Natural killer cell treated with Interleukin-12 subunit alpha and Interleukin-12 subunit beta and Interleukin-15 and Interleukin-18, amount 100 ng/mL, for 72 hours (primary cell): ENCODE data around the gene RPL10A. TPM values are rescaled to one million over a fixed set of nuclear protein-coding genes. Genes with fewer than 3 reads are reported as not detected.
A peak's percentile ranks its signal among the peaks of the same experiment; 100 is the strongest.
"Not testable (repeated sequence)": the region's sequence is repeated elsewhere in the genome, so short reads cannot be mapped to it uniquely, and the experiment has no call there.

Source experiments
- ATAC-seq, 2 donors: fragments of 150-1000 bp; cut with Tn5 transposase in 1 of 2; sonication (Bioruptor Pico), chemical (Tn5 transposase) in 1 of 2; 2 replicates each; pipeline ENCODE4 v1.10.0; 2021
- DNase-seq: peaks from one replicate; pipeline ENCODE4 v3.0.0; 2022; ENCODE audit warnings: low spot score
- H3K27ac Mint-ChIP-seq, 2 donors: 1 replicate in 1 of 2; 2 replicates in 1 of 2; pipeline ENCODE4 v1.8.0; 2022; ENCODE audit warnings: mixed read lengths in 2 of 2, mild to moderate bottlenecking in 1 of 2, moderate library complexity in 1 of 2
- H3K27me3 Mint-ChIP-seq, 2 donors: 1 replicate in 1 of 2; 2 replicates in 1 of 2; pipeline ENCODE4 v1.8.0; 2022; ENCODE audit warnings: mixed read lengths in 2 of 2
- H3K36me3 Mint-ChIP-seq: one replicate; pipeline ENCODE4 v1.8.0; 2022; ENCODE audit warnings: mixed read lengths
- H3K4me1 Mint-ChIP-seq, 2 donors: 1 replicate in 1 of 2; 2 replicates in 1 of 2; pipeline ENCODE4 v1.8.0; 2022; ENCODE audit warnings: low read depth in 2 of 2, mixed read lengths in 2 of 2, mild to moderate bottlenecking in 1 of 2
- H3K4me3 Mint-ChIP-seq: one replicate; pipeline ENCODE4 v1.8.0; 2022; ENCODE audit warnings: mixed read lengths
- H3K9me3 Mint-ChIP-seq: 2 replicates; pipeline ENCODE4 v1.8.0; 2022; ENCODE audit warnings: mixed read lengths
- total RNA-seq, 2 donors: library from RNA; stranded (reverse); gene quantifications; one replicate each; pipeline ENCODE4 v1.2.3, GENCODE V29; 2022

RPL10A gene
- total RNA-seq, 2 donors from 2014 or later, result 874 to 1,110 TPM

DNA sequence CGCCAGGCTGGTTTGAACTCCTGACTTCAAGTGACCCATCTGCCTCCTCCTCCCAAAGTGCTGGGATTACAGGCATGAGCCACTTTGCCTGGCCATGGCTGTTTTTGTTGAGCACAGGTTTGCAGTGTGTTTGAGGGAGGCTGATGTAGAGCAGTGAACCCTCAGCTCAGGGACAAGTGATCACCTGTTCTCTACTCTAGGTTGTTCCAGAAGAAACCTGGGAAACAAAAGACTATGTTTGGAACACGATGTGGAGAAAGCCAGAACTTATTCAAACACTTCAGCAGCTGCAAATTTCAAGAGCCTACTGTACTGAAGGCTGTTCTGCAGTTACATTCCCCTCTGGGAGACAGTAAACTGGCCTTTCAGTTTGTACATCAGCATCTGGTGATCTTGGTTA is 39.8 kb downstream of the RPL10A start:
- Mint-ChIP-seq H3K27ac (no peak overlapping the region), H3K4me1 (no peaks in the 10 kb centered on the region), H3K9me3 (no peaks in the 10 kb centered on the region), H3K36me3 (no peaks in the 10 kb centered on the region), H3K27me3 (peaks cover 15 to 20% of the 10 kb centered on the region in 2 donors), H3K4me3 (no peak overlapping the region)
- no peak for DNase-seq
- no peak for ATAC-seq

GRCh38 chr6:35508542-35508941 is 40.3 kb downstream of the RPL10A start:
- no peak for ATAC-seq
- no peak overlapping the region for H3K27ac Mint-ChIP-seq

GRCh38 chr6:35510916-35511561 is 42.8 kb downstream of the RPL10A start:
- Mint-ChIP-seq H3K27ac (no peak overlapping the region), H3K9me3 (no peaks in the 10 kb centered on the region), H3K4me3 (no peak overlapping the region), H3K27me3 (peaks cover 15 to 23% of the 10 kb centered on the region in 2 donors), H3K4me1 (no peaks in the 10 kb centered on the region), H3K36me3 (no peaks in the 10 kb centered on the region)
- DNase-seq (no peak), ATAC-seq (no peak)

More at GRCh38 chr6:35508542-35508941, 40.3 kb downstream of the RPL10A start:
- Mint-ChIP-seq H3K9me3 (no peaks in the 10 kb centered on the region), H3K27me3 (peaks cover 15 to 20% of the 10 kb centered on the region in 2 donors), H3K36me3 (no peaks in the 10 kb centered on the region), H3K4me3 (no peak overlapping the region), H3K4me1 (no peaks in the 10 kb centered on the region)
- no peak for DNase-seq

GRCh38 chr6:35511562-35511941 is 43.4 kb downstream of the RPL10A start:
- no peak overlapping the region for H3K4me3 Mint-ChIP-seq
- ATAC-seq, result no peak

GRCh38 chr6:35512006-35512405 is 43.8 kb downstream of the RPL10A start:
- Mint-ChIP-seq H3K36me3 (no peaks in the 10 kb centered on the region), H3K4me1 (peaks cover 0 to 2% of the 10 kb centered on the region in 2 donors), H3K4me3 (no peak overlapping the region), H3K27me3 (peaks cover 8 to 21% of the 10 kb centered on the region in 2 donors), H3K9me3 (no peaks in the 10 kb centered on the region), H3K27ac (no peak overlapping the region)
- DNase-seq (no peak), ATAC-seq (no peak)

More at GRCh38 chr6:35511562-35511941, 43.4 kb downstream of the RPL10A start:
- Mint-ChIP-seq H3K4me1 (peaks cover 0 to under 1% of the 10 kb centered on the region in 2 donors), H3K36me3 (no peaks in the 10 kb centered on the region), H3K27ac (no peak overlapping the region), H3K9me3 (no peaks in the 10 kb centered on the region), H3K27me3 (peaks cover 10 to 21% of the 10 kb centered on the region in 2 donors)
- no peak for DNase-seq

- Mint-ChIP-seq H3K27ac (no peak within 1 kb of the TSS), H3K4me3 (no peak within 1 kb of the TSS)
- ATAC-seq, result no peak
Measured at GRCh38 chr6:35512740-35513139, 44.5 kb downstream of the RPL10A start, which contains the start of gene TULP1. TULP1 (minus strand) TSS chr6:35512896; CDS start chr6:35512858, 38 bp downstream.

GRCh38 chr6:35514587-35514986 is 46.4 kb downstream of the RPL10A start:
- H3K27me3 Mint-ChIP-seq, result peaks cover 8 to 18% of the 10 kb centered on the region in 2 donors
- no peak overlapping the region for H3K27ac Mint-ChIP-seq
- no peak overlapping the region for H3K4me3 Mint-ChIP-seq
- ATAC-seq (no peak), DNase-seq (no peak)
- H3K36me3 Mint-ChIP-seq, result no peaks in the 10 kb centered on the region
- no peaks in the 10 kb centered on the region for H3K9me3 Mint-ChIP-seq
- H3K4me1 Mint-ChIP-seq, result peaks cover 0 to 2% of the 10 kb centered on the region in 2 donors

More at GRCh38 chr6:35512740-35513139, 44.5 kb downstream of the RPL10A start, which contains the start of gene TULP1:
- no peaks in the 10 kb centered on the region for H3K36me3 Mint-ChIP-seq
- no peaks in the 10 kb centered on the region for H3K9me3 Mint-ChIP-seq
- peaks cover 0 to 2% of the 10 kb centered on the region in 2 donors for H3K4me1 Mint-ChIP-seq
- H3K27me3 Mint-ChIP-seq, result peaks cover 8 to 21% of the 10 kb centered on the region in 2 donors
- peak; percentile 10 for DNase-seq

DNA sequence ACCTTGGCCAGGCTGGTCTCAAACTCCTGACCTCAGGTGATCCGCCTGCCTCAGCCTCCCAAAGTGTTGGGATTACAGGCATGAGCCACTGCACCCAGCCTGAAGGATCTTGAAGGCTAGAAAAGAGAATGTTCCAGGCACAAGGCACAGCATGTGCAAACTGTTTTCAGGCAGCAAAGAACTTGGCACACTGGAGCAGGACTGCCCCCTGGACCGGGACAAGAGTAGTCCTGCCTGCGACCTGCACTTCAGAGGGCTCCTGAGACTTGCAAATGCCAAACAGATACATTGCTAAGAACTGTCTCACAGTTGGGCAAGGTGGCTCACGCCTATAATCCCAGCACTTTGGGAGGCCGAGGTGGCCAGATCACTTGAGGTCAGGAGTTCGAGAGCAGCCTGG is 47.7 kb downstream of the RPL10A start:
- not testable (repeated sequence) for H3K27ac Mint-ChIP-seq, H3K9me3 Mint-ChIP-seq

DNA sequence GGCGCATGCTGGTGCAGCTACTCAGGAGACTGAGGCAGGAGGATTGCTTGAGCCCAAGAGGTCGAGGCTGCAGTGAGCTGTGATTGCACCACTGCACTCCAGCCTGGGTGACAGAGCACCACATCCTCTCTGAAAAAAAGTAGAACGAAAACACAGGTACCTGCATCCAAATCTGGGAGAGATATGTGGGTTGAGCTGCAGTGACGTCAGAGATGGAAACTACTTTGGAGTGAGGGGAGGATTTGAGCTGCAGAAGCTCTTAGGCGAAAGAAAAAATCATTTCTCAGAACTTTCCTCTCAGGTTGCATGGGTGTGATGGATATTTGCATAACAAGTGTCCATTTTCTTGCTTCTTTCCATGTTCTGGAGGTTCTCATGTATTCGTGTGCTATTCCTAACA is 48.5 kb downstream of the RPL10A start:
- Mint-ChIP-seq H3K4me3 (no peak overlapping the region), H3K27ac (no peak overlapping the region), H3K4me1 (peaks cover 0 to 9% of the 10 kb centered on the region in 2 donors), H3K9me3 (no peaks in the 10 kb centered on the region), H3K27me3 (peaks cover 0 to 8% of the 10 kb centered on the region in 2 donors), H3K36me3 (no peaks in the 10 kb centered on the region)
- ATAC-seq (no peak), DNase-seq (no peak)

More for the DNA sequence above, 47.7 kb downstream of the RPL10A start:
- peak; percentile 2 for DNase-seq
- H3K4me3 Mint-ChIP-seq, H3K36me3 Mint-ChIP-seq, H3K4me1 Mint-ChIP-seq, ATAC-seq: not testable (repeated sequence)
- H3K27me3 Mint-ChIP-seq, result peaks cover 6 to 12% of the 10 kb centered on the region in 2 donors

- not testable (repeated sequence) for H3K9me3 Mint-ChIP-seq, H3K27me3 Mint-ChIP-seq, H3K36me3 Mint-ChIP-seq, ATAC-seq, H3K4me3 Mint-ChIP-seq, H3K27ac Mint-ChIP-seq
- peaks cover 13 to 20% of the 10 kb centered on the region in 2 donors for H3K4me1 Mint-ChIP-seq
- DNase-seq, result peak; percentile 18
Measured at GRCh38 chr6:35517978-35518377, 49.8 kb downstream of the RPL10A start.

- Mint-ChIP-seq H3K36me3 (no peaks in the 10 kb centered on the region), H3K27ac (peak overlapping the region in 1 of 2 donors; percentile 31), H3K9me3 (no peaks in the 10 kb centered on the region), H3K4me1 (peaks cover 19 to 26% of the 10 kb centered on the region in 2 donors), H3K4me3 (no peak overlapping the region), H3K27me3 (peaks cover 0 to 5% of the 10 kb centered on the region in 2 donors)
- DNase-seq (no peak), ATAC-seq (no peak)
Measured at GRCh38 chr6:35518566-35519312, 50.5 kb downstream of the RPL10A start.

GRCh38 chr6:35519313-35520015 is 51.3 kb downstream of the RPL10A start:
- Mint-ChIP-seq H3K9me3 (no peaks in the 10 kb centered on the region), H3K4me3 (no peak overlapping the region)

More at GRCh38 chr6:35519313-35520015, 51.3 kb downstream of the RPL10A start:
- ATAC-seq (no peak), DNase-seq (no peak)
- H3K4me1 Mint-ChIP-seq, result peaks cover 25 to 31% of the 10 kb centered on the region in 2 donors
- H3K36me3 Mint-ChIP-seq, result no peaks in the 10 kb centered on the region
- H3K27me3 Mint-ChIP-seq, result peaks cover 0 to 5% of the 10 kb centered on the region in 2 donors
- peak overlapping the region in 1 of 2 donors; percentile 31 for H3K27ac Mint-ChIP-seq
